ENCODE data around the gene SERPINF2.
"Not testable (repeated sequence)": the region's sequence is repeated elsewhere in the genome, so short reads cannot be mapped to it uniquely, and the experiment has no call there.

Gene SERPINF2

DNA sequence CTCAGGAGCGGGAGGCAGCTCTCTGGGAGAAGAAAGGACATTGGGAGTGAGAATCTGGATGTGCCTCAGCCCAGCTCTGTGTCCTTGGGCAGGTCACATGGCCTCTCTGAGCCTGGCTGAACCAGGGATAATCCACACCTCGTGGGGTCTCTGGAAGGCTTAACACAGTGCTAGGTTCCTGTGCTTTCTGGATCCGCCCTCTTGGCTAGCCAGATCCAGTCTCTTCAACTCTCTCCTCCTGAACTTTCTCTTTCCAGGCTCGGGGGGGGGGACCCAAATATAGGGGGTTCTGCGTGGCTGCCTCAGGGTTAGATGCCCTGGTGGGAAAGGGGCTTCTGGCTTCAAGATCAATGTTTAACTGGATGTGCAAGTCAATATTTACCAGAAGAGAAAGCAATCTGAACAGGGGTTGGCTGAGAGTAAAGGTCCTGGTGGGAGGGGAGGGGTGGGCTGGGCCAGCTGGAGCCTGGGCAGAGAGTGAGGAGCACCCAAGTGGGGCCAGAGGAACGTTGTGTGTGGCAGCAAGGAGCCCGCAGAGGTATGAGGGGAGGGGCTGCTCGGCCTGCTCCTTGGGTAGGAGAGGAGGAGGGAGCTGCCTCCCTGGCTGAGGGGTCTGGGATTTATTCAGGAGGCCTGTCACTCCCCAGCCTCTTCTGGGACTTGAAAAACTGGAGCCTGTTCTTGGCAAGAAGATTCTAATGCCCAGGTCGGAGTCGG lies at the start of gene SERPINF2:
SERPINF2 (plus strand) TSS at position 501 of the 717 bp plus-strand sequence. CDS start 2,125 bp downstream, outside the sequence.
- no peak for DNase-seq

DNA sequence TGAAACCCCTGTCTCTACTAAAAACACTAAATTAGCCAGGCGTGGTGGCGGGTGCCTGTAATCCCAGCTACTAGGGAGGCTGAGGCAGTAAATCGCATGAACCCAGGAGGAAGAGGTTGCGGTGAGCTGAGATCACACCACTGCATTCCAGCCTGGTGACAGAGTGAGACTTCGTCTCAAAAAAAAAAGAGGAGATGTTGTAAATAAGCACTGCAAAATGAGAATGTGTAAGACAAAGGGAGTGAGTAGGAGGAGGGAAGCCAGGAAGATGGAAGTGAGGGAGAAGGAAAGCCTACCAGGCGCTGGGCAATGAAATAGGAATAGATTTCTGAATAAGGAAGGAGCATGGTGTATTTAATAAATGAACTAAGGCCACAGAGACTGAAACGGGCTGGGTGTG lies 49.3 kb upstream of the SERPINF2 start:
- DNase-seq: no peak

- DNase-seq: no peak
Observed at GRCh38 chr17:1695365-1695764, 47.3 kb upstream of the SERPINF2 start.

DNA sequence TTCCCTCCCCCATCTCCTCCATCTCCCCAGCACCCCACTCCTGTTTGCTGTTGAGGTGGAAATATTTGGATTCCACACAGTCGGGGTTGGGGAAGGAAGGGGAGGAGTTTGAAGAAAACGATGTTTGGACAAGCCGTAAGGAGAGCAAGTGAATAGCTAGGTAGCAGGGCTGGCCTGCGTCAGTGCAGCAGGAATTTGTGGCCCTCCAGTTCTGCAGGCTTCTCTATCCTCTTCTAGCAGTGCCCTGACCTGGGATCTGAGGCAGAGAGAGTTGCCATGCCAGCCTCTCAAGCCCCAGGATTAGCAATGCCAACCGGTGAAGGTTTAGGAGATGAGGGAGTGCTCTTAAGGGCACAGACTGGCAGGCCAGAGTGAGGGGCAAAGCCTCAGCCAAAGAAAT lies 45.0 kb upstream of the SERPINF2 start:
- DNase-seq: no peak

DNA sequence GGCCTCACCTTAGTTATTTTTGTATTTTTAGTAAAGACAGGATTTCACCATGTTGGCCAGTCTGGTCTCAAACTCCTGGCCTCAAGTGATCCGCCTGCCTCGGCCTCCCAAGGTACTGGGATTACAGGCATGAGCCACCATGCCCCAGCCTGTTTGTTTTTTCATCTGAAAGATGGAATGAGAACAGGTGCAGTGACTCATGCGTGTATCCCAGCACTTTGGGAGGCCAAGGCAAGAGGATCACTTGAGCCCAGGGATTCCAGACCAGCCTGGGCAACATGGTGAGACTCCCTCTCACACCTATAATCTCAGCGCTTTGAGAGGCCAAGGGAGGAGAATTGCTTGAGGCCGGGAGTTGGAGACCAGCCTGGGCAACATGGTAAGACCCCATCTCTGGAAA lies 42.8 kb upstream of the SERPINF2 start:
- DNase-seq: not testable (repeated sequence)

DNA sequence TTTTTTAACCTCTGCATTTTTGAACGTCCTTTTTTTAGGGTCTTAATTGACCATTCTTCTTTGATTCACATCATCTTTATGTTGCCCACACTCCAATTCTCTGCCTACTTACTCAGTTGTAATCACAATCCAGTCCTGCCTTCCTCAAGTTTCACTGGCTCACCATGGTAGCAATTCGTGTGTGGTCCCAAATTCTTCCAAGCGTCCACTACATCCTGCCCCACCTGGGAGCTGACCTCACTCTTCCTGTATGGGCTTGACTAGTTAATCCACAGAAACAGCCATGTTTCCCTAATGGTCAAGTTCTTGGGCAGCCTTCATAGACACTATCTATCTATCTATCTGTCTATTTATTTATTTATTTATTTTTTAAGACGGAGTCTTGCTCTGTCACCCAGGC lies 39.6 kb upstream of the SERPINF2 start:
- no peak for DNase-seq

GRCh38 chr17:1705004-1705403 lies 37.7 kb upstream of the SERPINF2 start:
- no peak for DNase-seq

DNA sequence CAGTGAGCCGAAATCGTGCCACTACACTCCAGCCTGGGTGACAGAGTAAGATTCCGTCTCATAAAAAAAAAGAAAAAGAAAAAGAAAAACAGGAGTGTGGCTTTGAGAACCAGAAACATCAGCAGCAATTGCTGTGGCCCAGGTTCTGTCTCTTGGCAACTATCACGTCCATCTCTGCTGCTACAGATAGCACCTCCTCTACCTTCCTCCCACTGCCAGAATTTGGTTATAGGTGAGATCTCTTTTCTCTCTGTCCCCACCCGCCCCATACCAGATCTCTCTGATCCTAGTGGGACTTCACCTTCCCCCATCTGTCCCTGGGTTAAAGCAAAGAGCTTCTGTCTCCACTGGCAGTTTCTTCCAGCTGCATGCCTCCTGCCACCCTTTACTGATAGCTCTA lies 35.6 kb upstream of the SERPINF2 start:
- no peak for DNase-seq

- not testable (repeated sequence) for DNase-seq
Observed at GRCh38 chr17:1708791-1709346, 33.8 kb upstream of the SERPINF2 start.

DNA sequence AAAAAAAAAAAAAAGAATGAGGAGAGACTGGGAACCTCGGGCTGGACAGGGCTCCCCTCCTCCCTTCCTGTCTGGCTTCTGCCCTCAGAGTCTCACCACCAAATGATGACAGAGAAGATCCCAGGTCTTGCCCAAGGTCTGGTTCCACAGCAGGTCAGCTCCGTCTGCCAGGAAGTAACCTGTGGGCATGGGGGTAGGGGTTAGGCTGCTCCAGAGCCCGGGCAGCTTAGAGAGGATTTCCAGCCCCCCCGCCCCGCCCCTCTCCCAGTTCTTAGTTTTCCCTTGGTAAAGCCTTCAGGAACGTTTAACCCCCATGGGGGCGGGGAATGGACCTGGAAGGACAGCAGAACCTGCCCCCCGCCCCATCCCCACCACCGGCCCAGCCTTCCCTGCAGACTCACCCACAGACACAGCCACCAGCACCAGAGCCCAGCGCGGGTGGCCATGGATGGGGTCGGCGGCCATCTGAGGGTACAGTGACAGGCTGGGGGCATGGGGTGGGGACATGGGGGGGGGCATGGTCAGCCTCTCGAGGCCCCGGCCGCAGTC lies 33.2 kb upstream of the SERPINF2 start:
- no peak for DNase-seq

DNA sequence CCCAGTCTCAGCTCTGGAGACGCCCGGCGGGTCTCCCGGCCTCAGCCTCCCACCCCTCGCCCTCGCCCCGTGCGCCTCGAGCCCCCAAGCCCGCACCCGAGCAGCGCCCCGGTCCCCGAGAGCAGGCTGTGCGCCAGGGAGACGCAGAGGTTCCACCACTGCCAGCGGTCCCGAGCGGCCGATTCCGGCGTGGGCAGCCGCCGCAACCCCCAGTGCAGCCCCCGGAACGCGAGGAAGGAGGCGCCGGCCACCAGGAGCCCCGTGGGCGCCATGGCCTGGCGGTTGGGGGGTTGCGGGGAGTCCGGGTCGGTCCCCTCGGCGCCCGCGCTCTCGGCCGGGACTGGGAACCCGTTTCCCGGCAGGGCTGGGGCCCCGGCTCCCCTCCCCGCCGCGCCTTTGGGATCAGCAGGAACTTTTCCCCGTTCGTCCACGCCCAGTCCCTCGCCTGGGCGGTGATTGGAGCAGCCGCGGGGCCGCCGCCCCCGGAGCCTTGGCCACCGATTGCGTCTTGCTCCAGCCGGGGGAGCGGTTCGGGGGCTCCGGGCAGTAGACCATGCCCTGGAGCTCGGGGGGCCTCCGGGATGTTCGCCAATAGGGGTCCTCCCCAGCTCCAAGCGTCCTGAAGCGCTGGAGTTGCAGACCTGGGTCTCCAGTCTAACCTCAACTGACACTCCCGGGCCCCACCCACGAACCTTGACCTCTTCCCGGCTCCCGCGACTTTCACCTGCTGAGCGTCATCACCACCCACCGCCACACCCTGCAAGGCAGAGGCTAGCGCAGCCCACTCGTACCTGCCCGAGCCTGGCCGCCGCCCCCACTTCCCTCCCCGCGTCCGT lies 32.5 kb upstream of the SERPINF2 start, which contains the start of gene TLCD2:
TLCD2 (minus strand) TSS at position 407 of the 836 bp plus-strand sequence; CDS start at position 272, 135 bp downstream.
- DNase-seq: no peak

- DNase-seq: no peak
Observed at GRCh38 chr17:1710807-1711553, 31.7 kb upstream of the SERPINF2 start.

DNA sequence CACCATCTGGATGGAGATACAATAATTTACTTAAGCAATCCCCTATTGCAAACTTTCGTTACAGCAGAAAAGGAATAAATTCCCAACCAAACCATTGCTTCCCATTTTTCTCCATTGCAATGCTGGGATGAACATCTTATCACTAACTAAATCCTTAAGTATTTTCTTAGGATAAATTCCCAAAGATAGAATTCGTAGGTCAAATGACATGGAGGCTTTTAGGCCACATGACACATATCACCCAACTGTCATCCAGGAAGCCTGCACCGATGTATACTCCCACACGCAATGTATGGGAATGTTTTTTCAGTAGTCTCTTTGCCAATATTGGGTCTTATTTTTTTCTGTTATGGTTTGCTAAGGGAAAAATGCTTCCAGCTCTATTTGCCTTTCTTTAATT lies 30.9 kb upstream of the SERPINF2 start:
- no peak for DNase-seq

GRCh38 chr17:1712271-1712670 lies 30.4 kb upstream of the SERPINF2 start:
- DNase-seq: no peak

GRCh38 chr17:1713160-1713877 lies 29.4 kb upstream of the SERPINF2 start:
- no peak for DNase-seq

DNA sequence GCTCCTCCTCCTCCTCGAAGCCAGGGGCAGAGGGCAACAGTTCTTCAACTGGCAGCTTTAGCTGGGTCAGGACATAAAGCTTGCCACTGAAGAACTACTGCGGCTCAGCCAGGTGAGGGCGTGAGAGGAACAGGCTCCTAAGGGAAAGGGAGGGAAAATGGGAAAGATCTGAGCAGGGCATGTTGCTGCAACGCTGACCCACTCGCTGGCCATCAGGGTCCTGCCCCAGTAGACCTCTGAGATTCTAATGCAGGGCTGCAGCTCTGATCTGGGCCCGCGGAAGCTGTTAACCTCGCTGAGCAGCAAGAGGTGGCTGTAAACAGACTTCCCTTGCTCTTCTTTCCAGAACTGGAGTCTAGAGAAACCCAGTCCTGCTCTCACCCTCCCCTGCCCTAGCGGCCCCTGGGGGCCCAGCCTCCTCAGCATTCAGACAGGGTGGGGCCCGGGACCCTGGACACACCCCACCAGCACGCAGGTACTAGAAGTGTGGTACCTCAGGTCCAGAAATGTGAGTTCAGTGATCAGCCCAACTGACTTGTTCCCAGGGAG lies 28.7 kb upstream of the SERPINF2 start:
- no peak for DNase-seq

GRCh38 chr17:1714427-1714979 lies 28.2 kb upstream of the SERPINF2 start:
- DNase-seq: no peak

DNA sequence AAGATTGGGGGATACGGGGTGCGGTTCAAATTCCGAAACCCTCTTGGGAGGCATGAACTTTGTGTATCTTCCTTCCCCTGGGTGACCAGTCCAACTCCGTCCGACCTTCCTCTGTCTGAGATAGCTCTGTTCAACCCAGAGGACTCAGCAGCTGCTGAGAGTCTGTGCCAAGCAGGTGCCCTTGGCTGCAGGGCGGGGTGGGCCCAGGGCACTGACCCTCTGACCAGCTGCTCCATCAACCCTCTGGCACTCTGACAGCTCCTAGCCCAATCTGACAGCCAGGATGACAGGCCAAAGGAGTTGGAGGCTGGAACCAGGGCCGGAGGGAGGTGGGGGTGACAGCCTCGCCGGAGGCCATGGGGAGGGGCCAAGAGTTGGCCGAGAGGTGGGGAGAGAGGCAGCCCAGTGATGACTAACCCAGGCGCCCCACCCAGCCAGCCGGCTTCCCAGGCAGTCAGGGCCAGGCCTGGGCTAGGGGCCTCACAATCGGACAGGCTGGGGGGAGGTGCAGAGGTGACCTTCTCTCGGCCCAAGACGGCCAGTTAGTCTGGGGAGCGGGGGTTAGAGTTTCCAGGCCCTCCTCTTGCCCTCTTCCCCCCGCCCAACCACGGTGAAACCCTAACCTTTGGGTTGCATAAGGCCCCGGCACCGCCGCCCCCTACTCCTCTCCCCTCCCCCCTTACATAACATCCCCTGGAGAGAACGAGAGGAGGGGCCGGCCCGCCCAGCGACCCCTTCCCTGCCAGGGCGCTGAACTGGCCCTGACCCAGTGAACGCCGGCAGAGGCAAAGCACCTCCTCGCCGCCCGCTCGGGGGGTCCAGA lies 27.5 kb upstream of the SERPINF2 start:
- peak; percentile 45 for DNase-seq

DNA sequence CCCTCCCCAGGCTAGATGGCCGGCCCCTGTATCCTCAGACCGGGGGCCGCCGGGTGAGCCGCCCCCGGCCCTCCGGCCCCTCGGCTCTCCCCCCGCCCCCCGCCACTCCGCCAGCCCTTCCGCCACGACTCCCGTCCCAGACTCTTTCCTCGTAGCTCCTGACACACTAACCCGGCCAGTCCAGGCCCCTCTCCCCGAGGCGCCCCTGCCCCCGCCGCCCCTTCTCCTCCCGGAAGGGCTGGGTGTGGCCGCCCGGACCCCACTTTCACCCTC lies 26.9 kb upstream of the SERPINF2 start:
- DNase-seq: no peak

DNA sequence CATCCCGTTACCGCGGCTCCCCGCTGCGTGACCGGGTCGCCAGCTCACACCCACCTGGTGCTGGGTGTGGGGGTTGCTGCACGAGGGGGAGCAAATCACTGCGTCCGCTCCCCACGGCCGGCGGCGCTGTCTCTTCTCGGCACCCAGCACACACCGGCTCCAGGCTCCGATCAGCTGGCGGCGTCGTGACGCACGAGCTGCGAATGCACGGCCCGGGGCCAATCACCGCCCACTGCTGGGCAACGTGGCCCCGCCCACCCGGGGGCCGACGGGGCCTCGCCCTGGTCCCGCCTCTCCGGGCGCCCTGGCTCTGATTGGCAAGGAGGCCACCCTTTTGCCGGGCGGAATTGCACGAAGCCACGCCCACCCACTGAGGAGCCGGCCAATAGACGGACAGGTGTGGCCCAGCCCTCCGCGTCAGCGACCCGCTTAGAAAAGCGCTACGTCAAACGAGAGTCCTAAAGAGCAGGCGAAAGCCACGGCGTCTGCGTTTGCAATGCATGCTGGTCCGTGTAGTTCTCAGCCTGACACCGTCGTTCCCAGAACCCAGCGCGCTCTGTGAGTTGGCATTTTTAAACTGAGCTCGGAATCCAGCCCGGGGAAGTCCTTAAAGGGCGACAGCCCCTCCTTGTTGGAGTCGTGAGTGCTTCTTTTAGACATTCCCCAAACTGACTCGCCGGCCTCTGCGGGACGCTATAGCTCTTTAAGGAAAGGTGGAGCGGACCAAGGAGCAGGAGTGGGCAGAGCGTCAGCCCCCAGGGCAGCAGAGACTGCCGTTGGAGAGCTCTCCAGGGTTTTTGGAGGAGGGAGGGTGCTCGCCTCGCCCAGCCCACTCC lies 26.4 kb upstream of the SERPINF2 start:
- peak; percentile 100 for DNase-seq

All from activated effector memory CD4-positive, alpha-beta T cell treated with Interleukin-2 at 50 U/mL for 16 hours (primary cell).